ENCODE measurements around the gene KLK6.

KLK6 gene

GRCh38 chr19:50969413-50969760, at the start of gene KLK6:
Gene KLK6, minus strand, starts transcription at chr19:50969591. Its CDS starts 1,487 bp downstream, at chr19:50968104.
- H3K4me3 ChIP-seq, result no peak within 1 kb of the TSS
- no peak within 1 kb of the TSS for H3K27ac ChIP-seq
- no peak for TF ChIP-seq CTCF (IDR thresholded peaks at IDR 0.05)
- DNase-seq (ENCODE audit: low spot score), result no peak

GRCh38 chr19:51018745-51019543, 49.6 kb upstream of the KLK6 start:
- no peak for DNase-seq (ENCODE audit: low spot score)
- TF ChIP-seq CTCF (IDR thresholded peaks at IDR 0.05), result no peak
- no peak overlapping the region for H3K27ac ChIP-seq
- peak overlapping the region; percentile 66 for H3K4me3 ChIP-seq

- TF ChIP-seq CTCF (IDR thresholded peaks at IDR 0.05), result no peak
- H3K27ac ChIP-seq, result no peak overlapping the region
- no peak for DNase-seq (ENCODE audit: low spot score)
- H3K4me3 ChIP-seq, result peak overlapping the region; percentile 53
Observed at GRCh38 chr19:51016798-51017683, 47.6 kb upstream of the KLK6 start.

GRCh38 chr19:51015691-51016267, 46.4 kb upstream of the KLK6 start:
- no peak for TF ChIP-seq CTCF (IDR thresholded peaks at IDR 0.05)
- no peak overlapping the region for H3K27ac ChIP-seq
- no peak for DNase-seq (ENCODE audit: low spot score)
- H3K4me3 ChIP-seq, result no peak overlapping the region

GRCh38 chr19:51014242-51014641, 44.9 kb upstream of the KLK6 start:
- H3K4me3 ChIP-seq, result no peak overlapping the region
- no peak for DNase-seq (ENCODE audit: low spot score)
- TF ChIP-seq CTCF (IDR thresholded peaks at IDR 0.05), result no peak
- no peak overlapping the region for H3K27ac ChIP-seq

- no peak for DNase-seq (ENCODE audit: low spot score)
- no peak for TF ChIP-seq CTCF (IDR thresholded peaks at IDR 0.05)
- no peak overlapping the region for H3K4me3 ChIP-seq
- H3K27ac ChIP-seq, result no peak overlapping the region
Observed at GRCh38 chr19:51012661-51013190, 43.3 kb upstream of the KLK6 start.
